Suppressor macrophage (primary cell): ENCODE results near the gene LCE2C.

ENCODE experiments used
- DNase-seq, 4 experiments: peaks; one replicate each; pipeline ENCODE4 v3.0.0-alpha.2; 2020 to 2022

Gene LCE2C

DNA sequence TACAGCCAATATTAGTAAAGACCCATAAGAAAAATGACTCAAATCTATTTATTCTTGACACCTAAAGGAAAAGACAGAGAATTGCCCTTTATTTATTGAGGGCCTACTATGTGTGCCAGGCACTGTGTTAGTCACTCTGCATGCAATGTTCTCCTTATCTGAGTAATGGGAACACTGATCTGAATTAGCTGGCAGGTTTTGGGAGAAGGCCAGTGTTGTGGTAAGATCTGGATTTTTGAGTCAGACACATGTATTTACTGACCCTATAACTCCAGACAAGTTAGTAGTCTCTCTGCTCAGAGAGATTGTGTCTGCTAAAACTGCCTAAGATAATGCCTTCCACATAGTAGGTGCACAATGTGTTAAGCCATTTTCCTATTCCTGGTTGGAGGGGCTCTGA is 50.2 kb downstream of the LCE2C start:
- no peak for DNase-seq
